PC-9 (cell line): Measurements from ENCODE around the gene KCNJ11.

Experiments
- EZH2 ChIP-seq: fragments of 200-600 bp; sonication (generic); IDR thresholded peaks from 2 replicates; pipeline ENCODE4 v1.8.0; 2017; ENCODE audit warnings: antibody characterized with exemption, low read depth
- TF ChIP-seq, protein P1 (sequence below): fragments of 200-600 bp; sonication (generic); conservative IDR thresholded peaks from 2 replicates; pipeline ENCODE4 v1.6.1; 2017; ENCODE audit warnings: mixed run types, antibody characterized with exemption, mild to moderate bottlenecking, moderate library complexity

DNA sequence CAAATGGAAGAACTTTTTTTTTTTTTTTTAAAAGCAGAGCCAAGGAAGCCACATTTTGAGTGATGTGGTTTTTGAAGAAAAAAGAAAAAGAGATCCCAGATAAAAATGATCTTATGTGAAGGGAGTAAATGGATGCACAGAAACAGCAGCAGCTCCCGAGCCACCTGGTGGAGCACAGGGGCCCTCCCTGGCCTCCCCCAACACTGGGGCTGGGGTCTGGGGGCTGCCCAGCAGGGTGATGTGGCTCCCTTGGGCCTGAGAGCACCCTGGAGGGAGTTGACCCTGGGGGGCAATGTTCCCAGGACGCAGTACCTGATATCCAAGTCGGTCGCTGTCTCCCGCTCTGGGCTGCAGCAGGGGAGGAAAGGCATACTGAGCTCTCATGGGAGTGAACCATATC, 26.5 kb upstream of the KCNJ11 start:
- TF ChIP-seq, protein P1, sequence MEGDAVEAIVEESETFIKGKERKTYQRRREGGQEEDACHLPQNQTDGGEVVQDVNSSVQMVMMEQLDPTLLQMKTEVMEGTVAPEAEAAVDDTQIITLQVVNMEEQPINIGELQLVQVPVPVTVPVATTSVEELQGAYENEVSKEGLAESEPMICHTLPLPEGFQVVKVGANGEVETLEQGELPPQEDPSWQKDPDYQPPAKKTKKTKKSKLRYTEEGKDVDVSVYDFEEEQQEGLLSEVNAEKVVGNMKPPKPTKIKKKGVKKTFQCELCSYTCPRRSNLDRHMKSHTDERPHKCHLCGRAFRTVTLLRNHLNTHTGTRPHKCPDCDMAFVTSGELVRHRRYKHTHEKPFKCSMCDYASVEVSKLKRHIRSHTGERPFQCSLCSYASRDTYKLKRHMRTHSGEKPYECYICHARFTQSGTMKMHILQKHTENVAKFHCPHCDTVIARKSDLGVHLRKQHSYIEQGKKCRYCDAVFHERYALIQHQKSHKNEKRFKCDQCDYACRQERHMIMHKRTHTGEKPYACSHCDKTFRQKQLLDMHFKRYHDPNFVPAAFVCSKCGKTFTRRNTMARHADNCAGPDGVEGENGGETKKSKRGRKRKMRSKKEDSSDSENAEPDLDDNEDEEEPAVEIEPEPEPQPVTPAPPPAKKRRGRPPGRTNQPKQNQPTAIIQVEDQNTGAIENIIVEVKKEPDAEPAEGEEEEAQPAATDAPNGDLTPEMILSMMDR, result no peak
- TF ChIP-seq EZH2, result no peak
